HG02970 (cell line): Measurements from ENCODE around the gene STT3B.

ENCODE experiments used
- ATAC-seq: cut with Tn5 transposase; IDR thresholded peaks from one replicate; pipeline ENCODE4 v1.9.1; 2021; ENCODE audit warnings: mild to moderate bottlenecking, moderate library complexity, moderate number of reproducible peaks; ENCODE audit not compliant: unreplicated experiment, low FRiP score

STT3B gene

DNA sequence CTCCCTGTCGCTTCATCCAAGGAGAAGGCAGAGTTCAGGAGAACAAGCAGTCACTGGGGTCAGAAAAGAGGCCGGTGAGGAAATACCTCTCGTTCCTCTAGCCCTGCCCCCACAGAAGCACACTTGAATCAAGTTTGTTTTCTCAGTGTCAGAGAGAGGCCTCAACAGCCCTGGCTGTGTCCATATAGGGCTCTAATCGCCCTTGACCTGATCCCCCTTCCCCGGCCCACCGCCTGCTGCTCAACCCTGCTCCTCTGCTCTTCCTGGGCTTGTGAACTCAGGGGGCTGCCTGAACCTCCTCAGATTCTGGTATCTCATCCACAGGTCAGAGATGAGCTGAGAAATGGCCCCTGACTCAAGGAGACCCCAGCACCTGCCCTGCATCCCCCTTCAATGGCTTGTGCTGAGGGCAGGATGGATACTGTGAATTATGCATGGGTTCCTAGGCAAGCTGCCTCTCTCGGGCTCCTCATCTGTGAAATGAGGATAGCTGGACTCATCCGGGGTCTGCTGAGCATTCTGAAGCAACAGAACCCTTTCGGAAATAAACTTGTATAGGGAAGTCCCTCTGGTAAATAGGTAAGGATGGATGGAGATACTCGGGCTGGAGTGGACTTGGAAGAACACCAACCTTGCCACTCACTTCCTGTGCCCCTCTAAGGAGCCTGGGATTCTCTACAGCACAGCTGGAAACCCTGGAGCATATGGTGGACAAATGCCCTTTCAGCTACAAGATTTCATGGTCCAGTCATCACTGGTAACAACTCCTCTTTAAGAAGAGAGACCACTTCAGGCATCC lies 147.5 kb downstream of the STT3B start:
- ATAC-seq: no peak
